HG02852 (cell line): Measurements from ENCODE around the gene ST6GALNAC5.
"Not testable (repeated sequence)": the region's sequence is repeated elsewhere in the genome, so short reads cannot be mapped to it uniquely, and the experiment has no call there.

Experiments used
- ATAC-seq: cut with Tn5 transposase; IDR thresholded peaks from one replicate; pipeline ENCODE4 v1.9.1; 2021; ENCODE audit warnings: mild to moderate bottlenecking, moderate library complexity; ENCODE audit not compliant: unreplicated experiment

Gene ST6GALNAC5

GRCh38 chr1:76933847-76934815 is 66.9 kb downstream of the ST6GALNAC5 start:
- ATAC-seq, result no peak

- no peak for ATAC-seq
Measured at GRCh38 chr1:76938304-76938703, 71.0 kb downstream of the ST6GALNAC5 start.

DNA sequence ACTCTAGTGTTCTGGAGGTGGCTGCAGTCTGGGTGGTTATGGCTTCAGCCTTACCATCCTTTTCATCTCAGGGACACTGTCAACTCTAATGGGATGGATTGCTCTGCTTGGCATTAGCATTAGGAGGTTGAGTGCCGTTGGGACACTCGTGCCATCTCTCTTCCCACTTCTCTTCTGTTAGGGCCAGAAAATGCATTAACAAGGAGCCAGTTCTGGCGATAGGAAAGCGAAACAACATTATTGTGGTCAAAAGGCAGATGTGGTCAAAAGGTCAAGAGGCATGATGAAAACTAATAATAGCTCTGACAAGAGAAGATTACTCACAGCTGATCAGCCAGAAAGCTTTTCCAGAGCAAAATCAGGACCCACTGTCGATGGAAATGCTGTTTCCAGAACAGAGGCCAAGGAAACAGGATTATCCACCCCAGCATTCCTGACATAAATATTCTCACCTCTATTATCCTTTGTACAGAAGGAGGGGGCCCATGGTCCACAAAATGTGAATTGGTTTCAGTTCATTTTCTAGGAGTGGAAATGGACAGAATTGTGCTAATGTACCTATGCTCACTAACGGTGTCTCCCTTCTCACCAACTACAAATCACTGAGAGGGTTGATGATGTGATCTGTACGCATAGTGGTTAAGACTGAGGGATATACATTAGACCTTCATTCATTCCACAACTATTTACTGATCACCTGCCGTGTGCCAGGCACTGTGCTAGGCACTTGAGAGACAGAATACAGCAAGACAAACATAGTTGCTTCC is 72.0 kb downstream of the ST6GALNAC5 start:
- ATAC-seq, result no peak

GRCh38 chr1:76939817-76940216 is 72.5 kb downstream of the ST6GALNAC5 start:
- ATAC-seq, result no peak

DNA sequence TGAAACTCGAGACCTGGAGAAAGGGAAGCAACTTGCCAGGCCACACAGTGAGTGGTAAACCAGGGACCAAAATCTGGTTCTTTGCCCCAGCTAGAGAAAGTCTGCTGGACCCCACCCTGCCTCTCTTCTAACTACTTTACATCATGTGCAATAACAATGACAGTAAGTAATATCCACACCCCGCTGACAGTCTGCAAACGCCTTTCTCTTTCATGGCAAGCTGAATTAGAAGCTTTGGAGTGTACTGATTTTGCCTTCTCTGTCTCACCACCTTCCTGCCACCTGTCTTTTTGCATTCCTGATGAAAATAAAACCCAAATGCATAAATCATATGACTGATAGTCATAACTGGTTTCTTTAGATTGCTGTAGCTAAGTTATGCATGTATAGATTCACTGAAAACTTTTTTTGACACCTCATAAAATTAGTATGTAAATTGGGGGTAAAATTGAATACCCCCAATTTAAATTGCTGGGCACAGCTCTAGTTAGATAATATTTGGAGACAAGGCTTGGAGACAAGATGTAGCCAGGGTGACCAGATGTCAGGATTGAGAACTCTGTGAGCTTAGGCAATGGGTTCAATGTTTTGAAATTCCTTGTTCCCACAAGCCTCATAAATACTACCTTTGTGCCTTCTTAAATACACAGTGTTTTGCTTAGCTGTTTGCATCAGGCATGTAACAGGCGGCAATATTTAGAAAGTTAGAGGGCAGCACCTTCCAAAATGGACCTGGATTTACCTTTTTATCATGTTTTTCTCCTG is 73.5 kb downstream of the ST6GALNAC5 start:
- no peak for ATAC-seq

DNA sequence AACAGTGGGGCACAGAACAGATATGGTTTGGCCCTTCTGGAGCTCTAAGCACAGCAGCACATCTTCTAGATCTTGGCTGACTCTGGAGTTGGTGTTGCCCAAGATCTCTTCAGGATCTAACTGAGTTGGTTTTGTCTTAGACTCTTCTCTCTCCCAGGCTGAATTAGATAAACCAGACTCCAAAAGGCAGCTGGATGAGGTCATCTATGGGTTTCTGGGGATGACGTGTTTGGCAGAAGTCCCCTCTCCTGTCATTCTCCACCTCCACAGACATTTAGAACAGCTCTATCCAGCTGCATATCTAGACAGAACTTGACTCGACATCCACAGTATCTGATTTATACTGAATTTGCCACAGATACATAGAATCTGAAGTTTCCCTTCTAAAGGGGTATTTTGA is 75.3 kb downstream of the ST6GALNAC5 start:
- no peak for ATAC-seq

DNA sequence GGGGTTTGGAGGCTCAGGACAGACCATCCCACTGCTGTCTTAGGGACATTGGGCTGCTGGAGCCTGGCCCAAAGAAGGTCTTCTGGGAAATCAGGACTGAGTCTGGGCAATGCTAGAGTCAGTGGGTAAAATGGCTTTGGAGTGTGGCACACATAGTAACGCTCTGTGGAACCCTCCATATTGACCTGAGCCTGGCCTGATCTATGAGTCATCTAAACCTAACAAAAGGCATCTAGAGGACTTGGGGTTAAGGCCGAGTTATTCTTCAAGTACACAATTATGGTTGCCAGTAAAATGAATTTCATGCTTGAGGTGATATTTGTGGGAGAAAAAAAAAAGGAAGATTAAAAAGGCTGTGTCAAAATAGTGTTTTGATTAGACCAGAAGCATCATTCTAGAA is 77.7 kb downstream of the ST6GALNAC5 start:
- ATAC-seq, result no peak

- no peak for ATAC-seq
Measured at GRCh38 chr1:76948846-76949245, 81.6 kb downstream of the ST6GALNAC5 start.

DNA sequence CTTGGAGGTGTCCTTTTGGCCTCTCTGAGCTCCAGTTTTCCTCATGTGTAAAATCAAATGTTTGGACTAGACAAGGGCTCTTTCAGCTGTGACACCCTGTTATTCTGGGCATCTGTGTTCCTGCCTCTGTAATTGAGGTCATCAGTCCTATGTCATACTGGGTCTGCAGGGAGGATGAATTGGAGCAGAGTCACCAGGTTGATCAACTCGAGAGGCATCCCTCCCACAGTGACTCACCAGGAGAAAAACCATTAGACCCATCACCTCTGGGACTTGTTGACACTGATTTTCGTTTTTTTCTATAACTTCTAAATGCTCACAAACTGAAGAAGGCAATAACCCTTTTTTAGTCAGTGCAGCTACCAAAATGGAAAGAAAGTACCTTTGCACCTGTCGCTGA is 82.2 kb downstream of the ST6GALNAC5 start:
- no peak for ATAC-seq

DNA sequence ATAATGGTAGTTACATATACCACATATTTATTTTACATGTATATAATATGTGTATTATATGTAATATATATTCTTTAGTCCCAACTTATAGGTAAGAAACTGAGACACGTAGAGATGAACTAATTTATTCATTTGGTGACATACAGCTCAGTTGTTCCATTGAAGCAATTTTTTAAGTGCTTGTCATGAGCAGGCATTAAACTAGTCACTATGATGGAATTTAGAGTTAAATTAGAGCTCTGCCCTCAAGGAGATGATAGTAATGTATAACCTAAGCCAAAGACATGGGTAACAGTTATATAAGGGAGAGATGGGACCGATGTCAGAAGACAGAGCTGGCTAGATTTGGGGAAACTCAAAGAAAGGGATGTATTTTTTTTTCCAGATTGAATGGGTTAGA is 83.0 kb downstream of the ST6GALNAC5 start:
- ATAC-seq, result no peak

GRCh38 chr1:76951153-76951552 is 83.9 kb downstream of the ST6GALNAC5 start:
- ATAC-seq, result no peak

DNA sequence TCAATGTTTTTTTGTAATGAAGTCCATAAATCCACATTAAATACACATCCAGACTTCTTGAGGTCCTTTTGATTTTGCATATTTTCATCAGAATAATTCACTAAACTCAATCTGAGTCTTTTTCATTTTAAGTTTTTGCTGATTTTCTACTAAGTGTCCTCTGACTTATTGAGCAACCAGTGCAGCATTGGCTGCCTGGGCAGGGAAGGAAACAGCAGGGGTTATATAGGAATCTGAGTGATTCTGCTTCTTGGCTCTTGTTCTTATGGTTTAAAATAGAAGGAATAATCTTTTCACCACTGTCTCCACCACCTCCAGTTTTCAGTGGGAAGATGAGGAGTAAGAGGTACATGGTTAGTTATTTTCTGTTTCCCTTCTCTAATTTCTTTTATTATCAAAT is 88.4 kb downstream of the ST6GALNAC5 start:
- ATAC-seq, result no peak

DNA sequence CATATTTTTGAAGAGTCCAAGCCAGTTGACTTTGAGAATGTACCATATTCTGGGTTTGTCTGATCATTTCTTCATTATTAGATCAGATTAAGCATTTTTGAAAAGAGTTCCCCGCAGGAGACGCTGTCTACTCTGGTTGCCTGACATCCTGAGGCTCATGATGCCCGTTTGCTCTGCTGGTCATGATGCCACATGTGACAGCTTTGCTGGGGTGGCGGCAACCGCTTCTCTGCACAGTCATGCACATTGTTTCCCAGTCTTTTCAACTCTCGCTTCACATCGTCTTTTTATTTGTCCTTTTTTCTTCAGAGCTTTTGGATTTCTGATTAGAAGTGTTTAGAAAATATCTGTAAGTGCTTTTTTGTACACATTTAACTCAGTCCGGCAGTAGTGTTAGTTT is 90.7 kb downstream of the ST6GALNAC5 start:
- ATAC-seq, result no peak

DNA sequence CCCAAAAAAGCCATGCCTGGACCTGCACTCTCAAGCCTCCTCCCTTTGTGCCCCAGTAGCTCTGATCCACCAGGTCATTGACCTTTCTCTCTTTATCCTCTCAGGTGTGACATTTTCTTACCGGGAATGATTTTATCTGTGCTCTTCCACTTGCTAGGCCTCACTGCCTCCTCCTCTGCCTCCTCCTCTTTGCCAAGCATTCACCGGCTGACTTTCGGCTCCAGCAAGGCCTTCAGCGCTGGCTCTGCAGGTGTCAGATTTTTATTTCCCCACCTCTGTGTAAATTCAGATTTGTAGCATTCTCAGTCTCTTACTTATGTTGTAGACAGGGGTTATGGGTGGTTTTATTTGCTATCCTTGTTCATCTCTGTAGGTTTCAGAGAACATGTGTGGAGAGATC is 91.5 kb downstream of the ST6GALNAC5 start:
- no peak for ATAC-seq

DNA sequence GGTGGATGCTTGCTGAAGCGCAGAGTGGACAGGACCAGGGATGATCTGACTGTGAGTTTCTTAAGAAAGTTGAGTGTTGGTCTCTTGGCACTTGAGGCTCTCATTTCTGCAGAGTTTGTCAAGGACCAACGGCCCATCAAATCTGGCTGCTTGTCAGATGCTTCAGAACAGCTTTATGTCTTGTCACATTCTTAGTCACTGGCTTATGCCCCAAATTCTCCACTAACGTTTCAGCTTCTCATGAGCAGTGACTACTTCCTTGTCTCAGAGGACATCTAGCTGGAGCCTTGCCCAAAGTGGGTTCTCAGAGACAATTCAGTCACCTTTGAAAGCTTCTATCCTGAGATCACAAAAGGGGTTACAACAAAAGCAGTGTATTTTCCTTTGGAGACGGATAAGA is 92.3 kb downstream of the ST6GALNAC5 start:
- ATAC-seq, result no peak

GRCh38 chr1:76961181-76961819 is 94.0 kb downstream of the ST6GALNAC5 start:
- ATAC-seq, result no peak

DNA sequence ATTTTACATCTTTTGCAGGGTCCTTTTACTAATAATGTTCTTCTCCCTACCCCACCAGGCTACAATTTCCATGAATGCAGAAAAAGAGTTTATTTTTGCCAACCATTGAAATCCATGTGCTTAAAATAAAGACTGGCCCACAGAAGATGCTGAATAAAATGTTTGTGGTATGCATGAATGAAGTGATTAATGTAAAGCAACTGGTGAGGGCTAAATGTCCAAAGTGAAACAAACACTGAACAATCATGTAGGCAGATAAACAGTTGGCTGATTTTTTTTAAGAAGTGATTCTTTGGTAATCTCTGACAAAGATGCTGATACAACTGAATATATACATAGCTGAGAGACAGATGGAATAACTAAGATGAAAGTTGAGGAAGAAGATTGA is 94.5 kb downstream of the ST6GALNAC5 start:
- no peak for ATAC-seq

- not testable (repeated sequence) for ATAC-seq
Measured at GRCh38 chr1:76981267-76981666, 114.0 kb downstream of the ST6GALNAC5 start.

GRCh38 chr1:76989976-76990375 is 122.7 kb downstream of the ST6GALNAC5 start:
- ATAC-seq, result no peak

DNA sequence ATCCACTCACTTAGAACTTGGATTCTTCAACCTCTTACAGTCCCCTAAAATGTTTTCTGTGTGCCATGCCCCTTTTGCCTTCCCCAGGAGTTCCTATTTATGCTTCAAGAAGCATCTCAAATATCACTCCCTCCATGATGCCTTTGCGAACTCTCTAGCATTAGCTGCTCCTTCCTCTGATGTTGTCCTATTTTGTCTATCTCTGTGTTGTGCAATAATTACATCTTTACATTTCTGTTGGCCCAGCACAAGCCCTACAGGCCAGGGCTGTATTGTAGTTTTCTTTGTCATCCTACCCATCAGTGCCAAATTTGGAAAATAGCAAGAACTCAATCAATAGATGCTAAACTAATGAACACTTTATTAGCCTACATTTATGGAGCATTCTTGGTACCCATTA is 125.8 kb downstream of the ST6GALNAC5 start:
- ATAC-seq, result no peak
